OCI-LY7 (cell line): ENCODE data around the gene FBXL17. TPM values are rescaled to one million over a fixed set of nuclear protein-coding genes. Genes with fewer than 3 reads are reported as not detected.

Experiments used
- BruUV-seq: library from RNA; stranded (reverse); fragments of 400-500 nt; replicated peaks from 2 replicates; lab custom pipeline; 2021; lab: Mats Ljungman, UMichigan
- CTCF ChIA-PET: fragments of 300-600 bp; sonication (Branson Sonifier 250); formaldehyde crosslinking; loops from one replicate; lab custom pipeline; 2022; ENCODE audit warnings: antibody characterized with exemption; ENCODE audit not compliant: unreplicated experiment; lab: Charles Lee
- POLR2A ChIA-PET: fragments of 300-600 bp; sonication (Branson Sonifier 250); formaldehyde crosslinking; loops from one replicate; lab custom pipeline; 2022; ENCODE audit warnings: antibody characterized with exemption; lab: Charles Lee
- DNase-seq: peaks from one replicate; pipeline ENCODE4 v3.0.0-alpha.2; 2015; ENCODE audit warnings: low spot score
- H2AFZ ChIP-seq: fragments of 200-600 bp; sonication (generic), shearing (Covaris generic); 2 replicates; pipeline ENCODE4 v1.6.1; 2014; ENCODE audit warnings: mild to moderate bottlenecking, antibody characterized with exemption, low read length, moderate library complexity
- H3K27ac ChIP-seq: fragments of 200-600 bp; sonication (generic); 2 replicates; pipeline ENCODE4 v1.5.1; 2014; ENCODE audit warnings: mixed run types, low read depth, mild to moderate bottlenecking, moderate library complexity, low read length, inconsistent platforms; ENCODE audit not compliant: poor library complexity, severe bottlenecking
- H3K36me3 ChIP-seq: fragments of 200-600 bp; sonication (generic); 2 replicates; pipeline ENCODE4 v1.6.1; 2014; ENCODE audit warnings: mild to moderate bottlenecking, antibody characterized with exemption, low read length, moderate library complexity, mixed read lengths; ENCODE audit not compliant: insufficient read depth
- H3K4me1 ChIP-seq: fragments of 200-600 bp; sonication (generic); 2 replicates; pipeline ENCODE4 v1.5.1; 2014; ENCODE audit warnings: mild to moderate bottlenecking, low read length; ENCODE audit not compliant: insufficient read depth, poor library complexity, severe bottlenecking
- H3K4me2 ChIP-seq: fragments of 200-600 bp; sonication (generic); 2 replicates; pipeline ENCODE4 v1.6.1; 2014; ENCODE audit warnings: mild to moderate bottlenecking, low read length
- H3K4me3 ChIP-seq: fragments of 200-600 bp; sonication (generic); 2 replicates; pipeline ENCODE4 v1.5.1; 2014; ENCODE audit warnings: mild to moderate bottlenecking, low read depth, low read length; ENCODE audit not compliant: poor library complexity, severe bottlenecking
- H3K79me2 ChIP-seq: fragments of 200-600 bp; sonication (generic); 2 replicates; pipeline ENCODE4 v1.6.1; 2016; ENCODE audit warnings: low read depth, mild to moderate bottlenecking, low read length, moderate library complexity, mixed read lengths; ENCODE audit not compliant: insufficient read depth
- H3K9me2 ChIP-seq: fragments of 200-600 bp; sonication (generic); 2 replicates; pipeline ENCODE4 v1.6.1; 2016; ENCODE audit warnings: mild to moderate bottlenecking, low read length, mixed read lengths; ENCODE audit not compliant: insufficient read depth
- H3K9me3 ChIP-seq: fragments of 200-600 bp; sonication (generic); 2 replicates; pipeline ENCODE4 v1.6.1; 2014; ENCODE audit warnings: mild to moderate bottlenecking, mixed run types, low read length, mixed read lengths
- H4K20me1 ChIP-seq: fragments of 200-600 bp; sonication (generic); 2 replicates; pipeline ENCODE4 v1.6.1; 2014; ENCODE audit warnings: mild to moderate bottlenecking, antibody characterized with exemption, low read length, moderate library complexity, mixed read lengths; ENCODE audit not compliant: insufficient read depth
- CTCF ChIP-seq: fragments of 200-600 bp; sonication (generic); conservative IDR thresholded peaks from 2 replicates; pipeline ENCODE4 v1.5.1; 2014; ENCODE audit warnings: mild to moderate bottlenecking, antibody characterized with exemption, low read length, moderate library complexity, mixed read lengths
- EZH2phosphoT487 ChIP-seq: fragments of 200-600 bp; sonication (generic); IDR thresholded peaks from 2 replicates; pipeline ENCODE4 v1.6.1; 2018; ENCODE audit warnings: low read depth, borderline replicate concordance, mild to moderate bottlenecking, mixed run types, antibody characterized with exemption, low read length, moderate library complexity, mixed read lengths
- intact Hi-C: fragments of 100-400 bp; cut with micrococcal nuclease; formaldehyde crosslinking; loops from one replicate; pipeline ENCODE4 v1.10.0; 2022; ENCODE audit not compliant: unreplicated experiment
- total RNA-seq, 2 experiments: library from RNA; depleted of rRNA in 1 of 2; stranded (reverse); fragments of >200 nt in 1 of 2; shearing (Covaris generic) in 1 of 2; gene quantifications; 2 replicates each; pipeline ENCODE4 v1.2.3, GENCODE V29; 2014 to 2022

FBXL17 gene
- total RNA-seq, 2 experiments from 2014 or later = 10.2 to 21.6 TPM

- Histone ChIP-seq H4K20me1 (no peaks in the 10 kb centered on the region), H3K4me3 (no peak overlapping the region), H3K79me2 (no peaks in the 10 kb centered on the region), H3K36me3 (no peaks in the 10 kb centered on the region), H3K9me3 (no peaks in the 10 kb centered on the region), H3K4me2 (no peak overlapping the region), H3K4me1 (no peaks in the 10 kb centered on the region), H3K9me2 (no peaks in the 10 kb centered on the region), H2AFZ (no peak overlapping the region), H3K27ac (no peak overlapping the region)
- intact Hi-C loops = no loop called here
- CTCF ChIA-PET = no interaction called here
- DNase-seq = no peak
- POLR2A ChIA-PET = interaction anchor here (0.6 to 1.0 kb wide), 2 partner anchors 9 to 70 kb away, joined by 3 read pairs; no protein-coding TSS in a partner anchor
- BruUV-seq = no TSS peak
- TF ChIP-seq CTCF (no peak), EZH2phosphoT487 (no peak)
Observed at GRCh38 chr5:107861565-107861964, 520.3 kb downstream of the FBXL17 start.

GRCh38 chr5:107860044-107860443 is 521.9 kb downstream of the FBXL17 start:
- DNase-seq = no peak

More at GRCh38 chr5:107860044-107860443, 521.9 kb downstream of the FBXL17 start:
- no TSS peak for BruUV-seq
- Histone ChIP-seq H3K4me3 (no peak overlapping the region), H4K20me1 (no peaks in the 10 kb centered on the region), H2AFZ (no peak overlapping the region), H3K4me1 (no peaks in the 10 kb centered on the region), H3K36me3 (no peaks in the 10 kb centered on the region), H3K9me2 (no peaks in the 10 kb centered on the region), H3K79me2 (no peaks in the 10 kb centered on the region), H3K27ac (no peak overlapping the region), H3K9me3 (no peaks in the 10 kb centered on the region), H3K4me2 (no peak overlapping the region)
- intact Hi-C loops = no loop called here
- ChIA-PET CTCF (no interaction called here), POLR2A (interaction anchor here (0.9 to 1.7 kb wide), 2 partner anchors 10 to 58 kb away, joined by 3 to 4 read pairs; no protein-coding TSS in a partner anchor)
- TF ChIP-seq CTCF (no peak), EZH2phosphoT487 (no peak)
